ENCODE data around the gene CFC1B.
"Not testable (repeated sequence)": the region's sequence is repeated elsewhere in the genome, so short reads cannot be mapped to it uniquely, and the experiment has no call there.

Gene CFC1B

DNA sequence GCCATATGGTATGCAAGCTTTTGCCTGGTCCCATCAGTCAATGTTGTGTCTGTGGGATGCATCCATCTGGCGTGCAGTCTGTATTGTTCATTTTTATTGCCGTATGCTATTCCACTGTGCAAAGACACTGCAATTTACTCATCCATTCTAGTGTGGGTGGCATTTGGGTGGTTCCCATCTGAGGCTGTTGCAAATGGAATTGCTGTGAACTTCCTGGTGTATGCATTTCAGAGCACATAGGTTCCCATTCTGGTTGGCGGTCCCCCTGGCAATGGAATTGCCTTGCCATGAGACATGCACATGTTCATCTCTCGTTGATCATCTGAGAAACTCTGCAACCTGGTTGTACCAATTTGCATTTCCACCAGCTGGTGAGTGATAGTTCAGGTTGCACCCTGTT lies 56.5 kb downstream of the CFC1B start:
- H3K9me3 Mint-ChIP-seq; DNase-seq (ENCODE audit: low spot score in 2 of 2); H3K4me1 Mint-ChIP-seq; H3K27ac Mint-ChIP-seq (ENCODE audit: low read depth); H3K27me3 Mint-ChIP-seq; ATAC-seq (replicated peaks; ENCODE audit: extremely low read depth, poor library complexity, severe bottlenecking); H3K36me3 Mint-ChIP-seq (ENCODE audit: insufficient read depth); H3K4me3 Mint-ChIP-seq: not testable (repeated sequence)
